Activated T-helper 17 cell treated with anti-CD3 and anti-CD28 coated beads, Interleukin-2, amount 50 U/mL, for 72 hours (primary cell): Measurements from ENCODE around the gene CNTN2. TPM values are rescaled to one million over a fixed set of nuclear protein-coding genes. Genes with fewer than 3 reads are reported as not detected.

Experiments
- ATAC-seq: fragments of 150-1000 bp; cut with Tn5 transposase; replicated peaks from 2 replicates; pipeline ENCODE4 v1.10.0; 2021; ENCODE audit warnings: mild to moderate bottlenecking, moderate library complexity
- H3K27ac Mint-ChIP-seq: one replicate; pipeline ENCODE4 v1.8.0; 2022; ENCODE audit warnings: mixed read lengths
- H3K27me3 Mint-ChIP-seq: one replicate; pipeline ENCODE4 v1.8.0; 2022; ENCODE audit warnings: mixed read lengths
- H3K36me3 Mint-ChIP-seq: one replicate; pipeline ENCODE4 v1.8.0; 2022; ENCODE audit warnings: low read depth, mild to moderate bottlenecking, mixed read lengths
- H3K4me1 Mint-ChIP-seq: one replicate; pipeline ENCODE4 v1.8.0; 2022; ENCODE audit warnings: mixed read lengths
- H3K4me3 Mint-ChIP-seq: one replicate; pipeline ENCODE4 v1.8.0; 2022; ENCODE audit warnings: mild to moderate bottlenecking, mixed read lengths
- H3K9me3 Mint-ChIP-seq: one replicate; pipeline ENCODE4 v1.8.0; 2022; ENCODE audit warnings: mixed read lengths
- total RNA-seq, 2 donors: library from RNA; stranded (reverse); gene quantifications; one replicate each; pipeline ENCODE4 v1.2.3, GENCODE V29; 2022

Gene CNTN2
- total RNA-seq, 2 donors from 2014 or later, result not detected

GRCh38 chr1:205124726-205125125, 81.7 kb downstream of the CNTN2 start:
- H3K4me3 Mint-ChIP-seq, result no peak overlapping the region
- no peak for ATAC-seq
- peaks cover 14% of the 10 kb centered on the region for H3K36me3 Mint-ChIP-seq
- no peaks in the 10 kb centered on the region for H3K9me3 Mint-ChIP-seq
- no peaks in the 10 kb centered on the region for H3K27me3 Mint-ChIP-seq
- H3K4me1 Mint-ChIP-seq, result peaks cover 19% of the 10 kb centered on the region
- H3K27ac Mint-ChIP-seq, result no peak overlapping the region

GRCh38 chr1:205127646-205128045, 84.6 kb downstream of the CNTN2 start:
- no peaks in the 10 kb centered on the region for H3K4me1 Mint-ChIP-seq
- H3K9me3 Mint-ChIP-seq, result no peaks in the 10 kb centered on the region
- no peak overlapping the region for H3K4me3 Mint-ChIP-seq
- no peaks in the 10 kb centered on the region for H3K27me3 Mint-ChIP-seq
- H3K27ac Mint-ChIP-seq, result no peak overlapping the region
- ATAC-seq, result no peak
- H3K36me3 Mint-ChIP-seq, result no peaks in the 10 kb centered on the region

Other genes with a start within 250 kb of the CNTN2 start
- under 1 TPM; 0.21 to 0.65 TPM for gene NFASC, start 172.3 kb upstream of the CNTN2 start, total RNA-seq
- gene TMEM81, start 41.2 kb downstream of the CNTN2 start, total RNA-seq, result 1 to 10 TPM; 3.1 to 3.9 TPM
- gene RBBP5, start 78.8 kb downstream of the CNTN2 start, total RNA-seq, result 10 to 100 TPM; 14.6 to 23.5 TPM
- gene DSTYK, start 168.5 kb downstream of the CNTN2 start, total RNA-seq, result 1 to 10 TPM; 9.8 to 10.0 TPM
- gene TMCC2, start 184.7 kb downstream of the CNTN2 start, total RNA-seq, result 1 to 10 TPM; 2.6 to 3.5 TPM